ENCODE measurements around the gene MGAT3. TPM values are rescaled to one million over a fixed set of nuclear protein-coding genes. Genes with fewer than 3 reads are reported as not detected.

The MGAT3 gene
- total and polyA plus RNA-seq, 10 donors: 1.3 to 14.4 (median 9.1) TPM

DNA sequence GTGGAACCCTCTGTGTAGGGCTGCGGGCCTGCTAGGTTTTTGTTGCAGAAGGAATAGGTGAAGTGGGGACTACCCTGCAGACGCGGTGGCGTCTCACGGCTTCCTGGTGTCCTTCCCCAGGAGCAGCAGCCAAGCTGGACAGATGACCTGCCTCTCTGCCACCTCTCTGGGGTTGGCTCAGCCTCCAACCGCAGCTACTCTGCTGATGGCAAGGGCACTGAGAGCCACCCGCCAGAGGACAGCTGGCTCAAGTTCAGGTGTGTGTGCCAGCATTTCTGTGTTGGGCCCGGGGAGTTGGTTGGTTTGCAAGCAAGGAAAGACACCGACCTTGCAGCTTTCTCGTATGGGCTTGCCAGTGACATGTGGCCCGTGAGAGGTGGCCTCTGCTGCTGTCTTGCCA is 41.9 kb upstream of the MGAT3 start:
- Histone ChIP-seq H3K4me1 (peaks cover 0 to 61% (median 28%) of the 10 kb centered on the region in 6 donors), H3K27me3 (replicated peaks in 1 of 7) (no peaks in the 10 kb centered on the region), H3K9me3 (no peaks in the 10 kb centered on the region), H3K36me3 (peaks cover 5 to 54% (median 48%) of the 10 kb centered on the region in 6 donors), H3K27ac (no peak overlapping the region), H3K4me3 (no peak overlapping the region)
- TF ChIP-seq, protein P1, sequence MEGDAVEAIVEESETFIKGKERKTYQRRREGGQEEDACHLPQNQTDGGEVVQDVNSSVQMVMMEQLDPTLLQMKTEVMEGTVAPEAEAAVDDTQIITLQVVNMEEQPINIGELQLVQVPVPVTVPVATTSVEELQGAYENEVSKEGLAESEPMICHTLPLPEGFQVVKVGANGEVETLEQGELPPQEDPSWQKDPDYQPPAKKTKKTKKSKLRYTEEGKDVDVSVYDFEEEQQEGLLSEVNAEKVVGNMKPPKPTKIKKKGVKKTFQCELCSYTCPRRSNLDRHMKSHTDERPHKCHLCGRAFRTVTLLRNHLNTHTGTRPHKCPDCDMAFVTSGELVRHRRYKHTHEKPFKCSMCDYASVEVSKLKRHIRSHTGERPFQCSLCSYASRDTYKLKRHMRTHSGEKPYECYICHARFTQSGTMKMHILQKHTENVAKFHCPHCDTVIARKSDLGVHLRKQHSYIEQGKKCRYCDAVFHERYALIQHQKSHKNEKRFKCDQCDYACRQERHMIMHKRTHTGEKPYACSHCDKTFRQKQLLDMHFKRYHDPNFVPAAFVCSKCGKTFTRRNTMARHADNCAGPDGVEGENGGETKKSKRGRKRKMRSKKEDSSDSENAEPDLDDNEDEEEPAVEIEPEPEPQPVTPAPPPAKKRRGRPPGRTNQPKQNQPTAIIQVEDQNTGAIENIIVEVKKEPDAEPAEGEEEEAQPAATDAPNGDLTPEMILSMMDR (IDR thresholded peaks at IDR 0.05 in 8 of 11, conservative IDR thresholded peaks at IDR 0.05 in 3 of 11): no peak
- TF ChIP-seq POLR2AphosphoS5 (IDR thresholded peaks at IDR 0.05) (no peak), POLR2A (IDR thresholded peaks at IDR 0.05) (no peak)
- intact Hi-C loops (cut with DNase I; ENCODE audit: low total_unique reads): no loop called here
- peak; percentile 47 for DNase-seq
- 74 to 86% (median 82%) methylated on average over 4 to 11 of the region's 11 CpGs for WGBS, 5 donors

DNA sequence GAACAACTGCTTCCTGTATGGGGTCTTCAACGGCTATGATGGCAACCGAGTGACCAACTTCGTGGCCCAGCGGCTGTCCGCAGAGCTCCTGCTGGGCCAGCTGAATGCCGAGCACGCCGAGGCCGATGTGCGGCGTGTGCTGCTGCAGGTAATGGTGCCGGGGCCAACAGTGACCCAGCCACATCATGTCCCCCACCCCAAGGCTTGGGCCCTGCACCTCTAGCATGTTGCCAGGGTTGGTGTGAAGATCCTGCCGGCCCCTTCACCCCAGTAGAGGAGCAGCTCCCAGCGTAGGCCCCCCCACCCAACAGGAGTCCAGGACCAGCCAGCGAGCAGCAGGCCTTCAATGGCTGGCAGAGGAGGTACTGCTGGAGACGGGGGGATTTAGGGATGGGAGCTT is 41.3 kb upstream of the MGAT3 start:
- peaks cover 0 to 55% (median 24%) of the 10 kb centered on the region in 6 donors for H3K4me1 ChIP-seq
- H3K27me3 ChIP-seq (replicated peaks in 1 of 7): no peaks in the 10 kb centered on the region
- H3K4me3 ChIP-seq: no peak overlapping the region
- intact Hi-C loops (cut with DNase I; ENCODE audit: low total_unique reads): no loop called here
- 93 to 98% (median 96%) methylated on average over 14 to 16 of the region's 16 CpGs for WGBS, 5 donors
- no peaks in the 10 kb centered on the region for H3K9me3 ChIP-seq
- peaks cover 5 to 61% (median 54%) of the 10 kb centered on the region in 6 donors for H3K36me3 ChIP-seq
- peak; percentile 54 for DNase-seq
- H3K27ac ChIP-seq: no peak overlapping the region
- TF ChIP-seq, protein P1 (IDR thresholded peaks at IDR 0.05 in 8 of 11, conservative IDR thresholded peaks at IDR 0.05 in 3 of 11): no peak
- TF ChIP-seq POLR2A (IDR thresholded peaks at IDR 0.05): no peak
- no peak for TF ChIP-seq POLR2AphosphoS5 (IDR thresholded peaks at IDR 0.05)

- no peak for TF ChIP-seq POLR2AphosphoS5 (IDR thresholded peaks at IDR 0.05)
- TF ChIP-seq, protein P1 (IDR thresholded peaks at IDR 0.05 in 8 of 11, conservative IDR thresholded peaks at IDR 0.05 in 3 of 11): no peak
- no peak for TF ChIP-seq POLR2A (IDR thresholded peaks at IDR 0.05)
- Histone ChIP-seq H3K27ac (no peak overlapping the region), H3K4me3 (no peak overlapping the region), H3K27me3 (replicated peaks in 1 of 7) (no peaks in the 10 kb centered on the region), H3K4me1 (peaks cover 0 to 46% (median 19%) of the 10 kb centered on the region in 6 donors), H3K9me3 (no peaks in the 10 kb centered on the region), H3K36me3 (peaks cover 5 to 69% (median 59%) of the 10 kb centered on the region in 6 donors)
- 70 to 86% (median 80%) methylated on average over 6 to 7 of the region's 7 CpGs for WGBS, 5 donors
- DNase-seq: peak; percentile 67
- intact Hi-C loops (cut with DNase I; ENCODE audit: low total_unique reads): no loop called here
Observed at GRCh38 chr22:39416319-39416718, 40.5 kb upstream of the MGAT3 start.

GRCh38 chr22:39417641-39418040 is 39.2 kb upstream of the MGAT3 start:
- Histone ChIP-seq H3K27ac (no peak overlapping the region), H3K9me3 (no peaks in the 10 kb centered on the region), H3K4me1 (peaks cover 0 to 33% (median 5%) of the 10 kb centered on the region in 6 donors), H3K36me3 (peaks cover 5 to 82% (median 72%) of the 10 kb centered on the region in 6 donors), H3K4me3 (no peak overlapping the region), H3K27me3 (replicated peaks in 1 of 7) (no peaks in the 10 kb centered on the region)
- peak; percentile 41 for DNase-seq
- WGBS, 5 donors: 89 to 95% (median 93%) methylated on average over 12 of the region's 12 CpGs
- TF ChIP-seq POLR2A (IDR thresholded peaks at IDR 0.05) (no peak), POLR2AphosphoS5 (IDR thresholded peaks at IDR 0.05) (no peak)
- TF ChIP-seq, protein P1 (IDR thresholded peaks at IDR 0.05 in 8 of 11, conservative IDR thresholded peaks at IDR 0.05 in 3 of 11): no peak
- intact Hi-C loops (cut with DNase I; ENCODE audit: low total_unique reads): no loop called here

Data from spleen (tissue), 11 donors.